Measurements from ENCODE around the gene TMTC1.

Gene TMTC1

GRCh38 chr12:29455087-29455486 lies 328.7 kb downstream of the TMTC1 start:
- peak in 38 of 51 donors; percentile 1 to 87 (median 24) for DNase-seq

- DNase-seq: no peak
Measured at GRCh38 chr12:29451888-29452287, 331.9 kb downstream of the TMTC1 start.
